WERI-Rb-1 (cell line): ENCODE results near the gene TREH.

Experiments
- DNase-seq: peaks from one replicate; pipeline ENCODE4 v3.0.0-alpha.2; 2020
- H3K27ac ChIP-seq: fragments of 250-450 bp; sonication (Bioruptor Pico); 2 replicates; pipeline ENCODE4 v1.5.1; 2020; ENCODE audit warnings: mild to moderate bottlenecking, moderate library complexity
- H3K27me3 ChIP-seq: fragments of 250-450 bp; sonication (Bioruptor Pico); 2 replicates; pipeline ENCODE4 v1.5.1; 2021; ENCODE audit warnings: mild to moderate bottlenecking, low read depth, moderate library complexity; ENCODE audit not compliant: insufficient read depth, severe bottlenecking
- H3K36me3 ChIP-seq: fragments of 250-450 bp; sonication (Bioruptor Pico); 2 replicates; pipeline ENCODE4 v1.5.1; 2020; ENCODE audit warnings: mild to moderate bottlenecking, moderate library complexity
- H3K4me3 ChIP-seq: 2 replicates; pipeline ENCODE4 v1.5.1; 2011; ENCODE audit warnings: low read depth, mild to moderate bottlenecking, control low read depth, low read length
- H3K9me3 ChIP-seq: fragments of 250-450 bp; sonication (Bioruptor Pico); 2 replicates; pipeline ENCODE4 v1.5.1; 2021; ENCODE audit warnings: mild to moderate bottlenecking, moderate library complexity; ENCODE audit not compliant: severe bottlenecking
- CTCF ChIP-seq: IDR thresholded peaks from 2 replicates; pipeline ENCODE4 v1.5.1; 2011; ENCODE audit warnings: low read depth, mild to moderate bottlenecking, control low read depth, inconsistent platforms, low read length

Gene TREH

DNA sequence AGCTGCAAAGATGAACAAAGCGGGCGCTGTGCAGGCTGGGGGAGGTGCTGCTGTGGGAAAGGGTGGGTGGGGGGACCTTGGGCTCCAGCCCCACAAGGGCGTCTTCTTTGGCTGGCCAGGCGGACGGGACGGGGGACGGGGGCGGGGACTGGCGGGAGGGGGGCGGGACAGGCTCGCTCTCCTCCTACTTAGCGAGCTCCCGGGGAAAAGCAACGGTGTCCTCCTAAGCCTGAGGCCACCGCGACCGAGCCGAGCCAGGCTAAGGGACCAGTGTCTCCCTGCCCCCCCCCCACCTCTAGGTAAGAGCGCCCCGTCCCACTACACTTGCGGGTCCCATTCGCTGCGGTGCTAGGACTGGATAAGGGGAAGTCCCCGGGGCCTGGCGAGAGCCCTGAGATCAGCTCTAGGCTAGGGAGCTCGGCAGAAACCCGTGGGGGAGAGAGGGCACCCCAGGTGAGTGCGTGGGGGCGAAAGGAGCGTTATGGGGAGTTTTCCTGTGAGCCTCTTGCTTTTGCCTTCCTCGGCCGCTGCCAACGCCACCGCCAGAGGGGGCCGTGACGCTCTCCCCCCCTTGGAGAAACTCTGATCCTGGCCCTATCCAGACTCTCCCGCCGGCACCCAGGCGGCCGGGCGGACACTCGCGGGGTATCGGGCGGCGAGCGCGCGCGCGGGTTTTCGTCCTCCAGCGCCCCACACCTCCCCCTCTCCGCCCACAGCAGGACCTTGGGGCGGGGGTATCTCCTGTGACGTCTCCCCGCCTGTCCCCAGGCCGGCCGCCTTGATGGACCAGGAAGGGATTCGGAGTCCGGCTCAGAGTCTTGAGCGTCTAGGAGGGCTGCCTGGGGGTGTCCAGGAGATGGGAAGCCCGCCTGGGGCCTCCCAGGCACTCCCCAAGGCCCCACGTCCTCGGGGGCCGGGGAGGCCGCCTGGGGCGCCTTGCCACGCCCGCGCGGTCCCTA, 71.8 kb downstream of the TREH start, which contains the start of gene PHLDB1:
Gene PHLDB1, plus strand, starts transcription at position 215 of the 959 bp plus-strand sequence. CDS start 6,222 bp downstream, outside the sequence.
- peak; percentile 72 for TF ChIP-seq CTCF
- peak within 1 kb of the TSS; percentile 76 for H3K4me3 ChIP-seq
- peak within 1 kb of the TSS; percentile 2; the same call in 1 of the 2 replicates for H3K27ac ChIP-seq
- no peaks in the 10 kb centered on the region for H3K9me3 ChIP-seq
- H3K27me3 ChIP-seq, result no peaks in the 10 kb centered on the region
- peak; percentile 75 for DNase-seq
- no peaks in the 10 kb centered on the region for H3K36me3 ChIP-seq
